CD4-positive, alpha-beta memory T cell (primary cell): Measurements from ENCODE around the gene BATF2. TPM values are rescaled to one million over a fixed set of nuclear protein-coding genes. Genes with fewer than 3 reads are reported as not detected.
A peak's percentile ranks its signal among the peaks of the same experiment; 100 is the strongest.

Experiments
- CTCF ChIA-PET: fragments of 350-600 bp; sonication (Branson Sonifier 250); formaldehyde crosslinking; loops from one replicate; lab custom pipeline; 2021; ENCODE audit warnings: inconsistent platforms; ENCODE audit not compliant: partially characterized antibody; lab: Charles Lee
- POLR2A ChIA-PET: fragments of 350-600 bp; sonication (Branson Sonifier 250); formaldehyde crosslinking; loops from one replicate; lab custom pipeline; 2021; ENCODE audit not compliant: partially characterized antibody; lab: Charles Lee
- DNase-seq, 5 donors: peaks; one replicate each; pipeline versions ENCODE4 v3.0.0 to v3.0.0-alpha.2; 2020 to 2022; ENCODE audit warnings: mixed read lengths in 1 of 5
- H3K27ac ChIP-seq: one replicate; pipeline ENCODE4 v1.7.0; 2013; ENCODE audit warnings: low read depth, low read length
- H3K27me3 ChIP-seq: 2 replicates; pipeline ENCODE4 v1.7.0; 2013; ENCODE audit warnings: mild to moderate bottlenecking, low read length, moderate library complexity; ENCODE audit not compliant: insufficient read depth
- H3K36me3 ChIP-seq: 2 replicates; pipeline ENCODE4 v1.7.0; 2013; ENCODE audit warnings: mild to moderate bottlenecking, low read length, moderate library complexity; ENCODE audit not compliant: insufficient read depth
- H3K4me1 ChIP-seq: 2 replicates; pipeline ENCODE4 v1.7.0; 2013; ENCODE audit warnings: mild to moderate bottlenecking, low read length, moderate library complexity; ENCODE audit not compliant: insufficient read depth
- H3K4me3 ChIP-seq, 2 donors: one replicate each; pipeline ENCODE4 v1.7.0; 2013; ENCODE audit warnings: low read length in 2 of 2, mild to moderate bottlenecking in 1 of 2
- H3K9me3 ChIP-seq, 2 donors: one replicate each; pipeline ENCODE4 v1.7.0; 2013; ENCODE audit warnings: low read length in 2 of 2, control low read depth in 1 of 2; ENCODE audit not compliant: control insufficient read depth in 1 of 2
- H3K27ac Mint-ChIP-seq, 7 donors: one replicate each; pipeline ENCODE4 v1.8.0; 2020 to 2021; ENCODE audit warnings: mixed read lengths in 7 of 7, mild to moderate bottlenecking in 6 of 7, inconsistent platforms in 3 of 7, moderate library complexity in 3 of 7
- H3K27me3 Mint-ChIP-seq, 2 donors: one replicate each; pipeline ENCODE4 v1.8.0; 2020 to 2021; ENCODE audit warnings: mixed read lengths in 2 of 2
- H3K36me3 Mint-ChIP-seq, 2 donors: one replicate each; pipeline ENCODE4 v1.8.0; 2020 to 2021; ENCODE audit warnings: mixed read lengths in 2 of 2, inconsistent platforms in 1 of 2, mild to moderate bottlenecking in 1 of 2
- H3K4me1 Mint-ChIP-seq, 4 donors: one replicate each; pipeline ENCODE4 v1.8.0; 2020 to 2021; ENCODE audit warnings: mixed read lengths in 4 of 4, mild to moderate bottlenecking in 1 of 4
- H3K4me3 Mint-ChIP-seq, 8 donors: one replicate each; pipeline ENCODE4 v1.8.0; 2020 to 2021; ENCODE audit warnings: mixed read lengths in 8 of 8, mild to moderate bottlenecking in 7 of 8, moderate library complexity in 6 of 8, inconsistent platforms in 3 of 8
- H3K9me3 Mint-ChIP-seq, 8 donors: one replicate each; pipeline ENCODE4 v1.8.0; 2020 to 2021; ENCODE audit warnings: mixed read lengths in 8 of 8, mild to moderate bottlenecking in 5 of 8, inconsistent platforms in 3 of 8, moderate library complexity in 1 of 8
- intact Hi-C: fragments of 100-400 bp; cut with micrococcal nuclease; formaldehyde crosslinking; loops from one replicate; pipeline ENCODE4 v1.15.1; 2023
- polyA plus RNA-seq, 2 donors: library from polyadenylated mRNA; unstranded; fragments of 300-500 nt; fragmentation: Illumina TruSeq; gene quantifications; one replicate each; pipeline ENCODE4 v1.2.3, GENCODE V29; 2021
- total RNA-seq, 2 experiments: library from RNA; stranded (reverse); gene quantifications; one replicate each; pipeline ENCODE4 v1.2.3, GENCODE V29; 2021

Gene BATF2
- total and polyA plus RNA-seq, 4 experiments from 2014 or later = 0.17 TPM; not detected in 3

DNA sequence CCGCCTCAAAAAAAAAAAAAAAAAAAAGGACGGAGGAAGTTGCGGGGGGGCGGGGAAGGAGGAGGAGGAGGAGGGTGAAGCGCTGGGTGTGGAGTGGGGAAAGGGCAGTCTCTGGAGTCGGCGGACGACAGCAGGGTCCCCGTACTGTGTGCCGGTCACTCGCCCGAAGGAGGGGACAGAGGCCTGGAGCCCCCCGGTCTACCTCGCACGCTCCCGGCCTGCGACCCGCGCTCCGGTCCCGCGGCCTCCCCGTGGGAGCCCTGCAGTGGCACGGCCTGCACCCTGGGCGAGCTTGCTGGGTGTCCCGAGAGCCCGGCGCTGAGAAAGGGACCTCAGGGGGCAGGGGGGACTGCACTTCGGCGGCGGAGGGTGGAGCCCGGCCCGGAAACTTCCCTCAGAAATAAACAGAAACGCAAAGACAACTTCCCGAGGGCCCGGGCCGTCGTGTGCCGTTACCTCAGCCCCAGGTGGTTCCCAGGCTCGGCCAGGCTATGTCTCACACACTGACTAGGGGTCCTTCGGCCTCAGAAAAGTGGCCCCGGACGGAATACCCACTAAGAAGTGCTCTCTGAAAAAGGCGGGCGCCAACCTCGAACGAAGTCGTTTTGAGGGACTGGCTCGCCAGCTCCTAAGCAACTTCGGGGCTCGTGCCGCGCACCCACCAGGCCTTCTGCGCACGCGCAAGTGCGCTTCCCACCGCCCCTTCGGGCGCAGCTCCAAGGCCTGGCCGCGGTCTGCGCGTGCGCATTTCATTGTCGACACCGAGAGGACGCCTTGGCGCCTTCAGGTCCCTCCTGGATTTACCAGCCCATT, 25.1 kb downstream of the BATF2 start, which contains the start of gene MAJIN:
MAJIN (minus strand) TSS at position 688 of the 813 bp plus-strand sequence. CDS start 12,703 bp downstream, outside the sequence.
- no peaks in the 10 kb centered on the region for H3K36me3 ChIP-seq
- no peaks in the 10 kb centered on the region for H3K27me3 Mint-ChIP-seq
- peak within 1 kb of the TSS; percentile 50 to 90 (median 77) for H3K27ac Mint-ChIP-seq
- intact Hi-C loops = no loop called here
- H3K4me1 ChIP-seq = peaks cover 11% of the 10 kb centered on the region
- peak within 1 kb of the TSS in 1 of 2 donors; percentile 20 for H3K4me3 ChIP-seq
- H3K9me3 ChIP-seq = no peaks in the 10 kb centered on the region
- DNase-seq = peak; percentile 85 to 90 (median 87)
- H3K4me3 Mint-ChIP-seq = peak within 1 kb of the TSS; percentile 73 to 83 (median 75)
- CTCF ChIA-PET = interaction anchor here (0.5 to 1.3 kb wide), 6 partner anchors 41 to 1102 kb away, joined by 3 to 4 read pairs (median 3); partner anchors contain the start of genes PPP2R5B and SNX15
- H3K36me3 Mint-ChIP-seq = no peaks in the 10 kb centered on the region
- peaks cover 7 to 25% (median 18%) of the 10 kb centered on the region in 4 donors for H3K4me1 Mint-ChIP-seq
- no peaks in the 10 kb centered on the region for H3K9me3 Mint-ChIP-seq
- H3K27ac ChIP-seq = peak within 1 kb of the TSS; percentile 15
- H3K27me3 ChIP-seq = no peaks in the 10 kb centered on the region
- POLR2A ChIA-PET = interaction anchor here (0.7 to 1.7 kb wide), 6 partner anchors 13 to 98 kb away, joined by 3 to 6 read pairs (median 4); partner anchors contain the start of genes ARL2, GPHA2 and PPP2R5B

DNA sequence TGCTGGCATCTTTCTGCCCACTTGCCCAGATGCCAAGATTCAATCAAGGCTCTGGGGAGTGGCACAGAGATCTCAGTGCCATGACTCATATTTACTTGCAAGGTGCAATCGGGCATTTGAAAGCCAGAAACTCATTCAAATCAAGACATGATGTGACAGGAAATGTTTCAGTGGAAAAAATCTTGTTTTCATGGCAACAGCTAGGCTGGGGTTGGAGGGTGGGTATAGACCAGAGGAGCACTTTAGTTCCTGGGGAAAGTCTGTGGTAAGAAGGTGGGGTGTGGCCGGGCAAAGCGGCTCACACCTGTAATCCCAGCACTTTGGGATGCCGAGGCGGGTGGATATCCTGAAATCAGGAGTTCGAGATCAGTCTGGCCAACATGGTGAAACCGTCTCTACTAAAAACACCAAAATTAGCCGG, 26.0 kb downstream of the BATF2 start:
- H3K27me3 Mint-ChIP-seq = no peaks in the 10 kb centered on the region
- intact Hi-C loops = no loop called here
- peaks cover 11% of the 10 kb centered on the region for H3K4me1 ChIP-seq
- peak overlapping the region; percentile 45 to 83 (median 73) for H3K4me3 Mint-ChIP-seq
- peaks cover 7 to 25% (median 18%) of the 10 kb centered on the region in 4 donors for H3K4me1 Mint-ChIP-seq
- no peaks in the 10 kb centered on the region for H3K9me3 ChIP-seq
- H3K27me3 ChIP-seq = no peaks in the 10 kb centered on the region
- peak in 2 of 5 donors; percentile 13 to 43 for DNase-seq
- H3K27ac Mint-ChIP-seq = peak overlapping the region; percentile 29 to 89 (median 85)
- H3K9me3 Mint-ChIP-seq = no peaks in the 10 kb centered on the region
- ChIA-PET POLR2A (interaction anchor here (0.7 to 1.0 kb wide), 2 partner anchors 35 to 71 kb away, joined by 3 to 5 read pairs; partner anchors contain the start of gene GPHA2), CTCF (interaction anchor here (0.7 kb wide), 1 partner anchor 342 kb away, joined by 3 read pairs; no protein-coding TSS in a partner anchor)
- H3K4me3 ChIP-seq = no peak overlapping the region
- no peak overlapping the region for H3K27ac ChIP-seq
- no peaks in the 10 kb centered on the region for H3K36me3 ChIP-seq
- no peaks in the 10 kb centered on the region for H3K36me3 Mint-ChIP-seq

- H3K9me3 ChIP-seq = no peaks in the 10 kb centered on the region
- intact Hi-C loops = no loop called here
- Mint-ChIP-seq H3K27me3 (no peaks in the 10 kb centered on the region), H3K4me3 (no peak overlapping the region), H3K27ac (peak overlapping the region in 3 of 7 donors; percentile 9 to 44 (median 31)), H3K4me1 (peaks cover 7 to 25% (median 19%) of the 10 kb centered on the region in 4 donors), H3K36me3 (no peaks in the 10 kb centered on the region), H3K9me3 (no peaks in the 10 kb centered on the region)
- no peak overlapping the region for H3K27ac ChIP-seq
- CTCF ChIA-PET = no interaction called here
- H3K36me3 ChIP-seq = no peaks in the 10 kb centered on the region
- H3K4me3 ChIP-seq = no peak overlapping the region
- no peak for DNase-seq
- H3K27me3 ChIP-seq = no peaks in the 10 kb centered on the region
- POLR2A ChIA-PET = no interaction called here
- H3K4me1 ChIP-seq = peaks cover 11% of the 10 kb centered on the region
Observed at GRCh38 chr11:64969209-64969608, 27.6 kb downstream of the BATF2 start.

- Mint-ChIP-seq H3K9me3 (no peaks in the 10 kb centered on the region), H3K27me3 (peaks cover 0 to 2% of the 10 kb centered on the region in 2 donors), H3K4me1 (peaks cover 7 to 25% (median 18%) of the 10 kb centered on the region in 4 donors), H3K4me3 (no peak overlapping the region), H3K27ac (no peak overlapping the region), H3K36me3 (no peaks in the 10 kb centered on the region)
- Histone ChIP-seq H3K27me3 (no peaks in the 10 kb centered on the region), H3K4me3 (no peak overlapping the region), H3K4me1 (peaks cover 10% of the 10 kb centered on the region), H3K27ac (no peak overlapping the region), H3K9me3 (no peaks in the 10 kb centered on the region), H3K36me3 (no peaks in the 10 kb centered on the region)
- intact Hi-C loops = no loop called here
- DNase-seq = no peak
- ChIA-PET CTCF (interaction anchor here (1.1 kb wide), 1 partner anchor 11 kb away, joined by 3 read pairs; no protein-coding TSS in a partner anchor), POLR2A (no interaction called here)
Observed at GRCh38 chr11:64967375-64967774, 29.4 kb downstream of the BATF2 start.

- CTCF ChIA-PET = no interaction called here
- H3K4me1 ChIP-seq = no peaks in the 10 kb centered on the region
- peaks cover 4 to 7% of the 10 kb centered on the region in 2 donors for H3K27me3 Mint-ChIP-seq
- peaks cover 0 to 5% (median 2%) of the 10 kb centered on the region in 4 donors for H3K4me1 Mint-ChIP-seq
- no peaks in the 10 kb centered on the region for H3K27me3 ChIP-seq
- no peaks in the 10 kb centered on the region for H3K36me3 Mint-ChIP-seq
- intact Hi-C loops = no loop called here
- POLR2A ChIA-PET = no interaction called here
- no peaks in the 10 kb centered on the region for H3K36me3 ChIP-seq
- no peaks in the 10 kb centered on the region for H3K9me3 Mint-ChIP-seq
- H3K4me3 ChIP-seq = no peak overlapping the region
- H3K9me3 ChIP-seq = no peaks in the 10 kb centered on the region
- H3K27ac ChIP-seq = no peak overlapping the region
- no peak overlapping the region for H3K4me3 Mint-ChIP-seq
- H3K27ac Mint-ChIP-seq = no peak overlapping the region
- no peak for DNase-seq
Observed at GRCh38 chr11:64963072-64963631, 33.6 kb downstream of the BATF2 start.

- no peak for DNase-seq
- Mint-ChIP-seq H3K27me3 (peaks cover 4 to 7% of the 10 kb centered on the region in 2 donors), H3K9me3 (no peaks in the 10 kb centered on the region), H3K27ac (no peak overlapping the region), H3K36me3 (no peaks in the 10 kb centered on the region), H3K4me3 (no peak overlapping the region), H3K4me1 (peaks cover 0 to 1% (median 0%) of the 10 kb centered on the region in 4 donors)
- intact Hi-C loops = no loop called here
- ChIA-PET POLR2A (interaction anchor here (0.7 kb wide), 1 partner anchor 40 kb away, joined by 3 read pairs; no protein-coding TSS in a partner anchor), CTCF (no interaction called here)
- Histone ChIP-seq H3K4me3 (no peak overlapping the region), H3K4me1 (no peaks in the 10 kb centered on the region), H3K36me3 (no peaks in the 10 kb centered on the region), H3K27me3 (no peaks in the 10 kb centered on the region), H3K9me3 (no peaks in the 10 kb centered on the region), H3K27ac (no peak overlapping the region)
Observed at GRCh38 chr11:64960719-64961118, 36.1 kb downstream of the BATF2 start.

GRCh38 chr11:64959498-64959897, 37.3 kb downstream of the BATF2 start:
- CTCF ChIA-PET = no interaction called here

More at GRCh38 chr11:64959498-64959897, 37.3 kb downstream of the BATF2 start:
- Mint-ChIP-seq H3K27ac (no peak overlapping the region), H3K4me3 (no peak overlapping the region), H3K9me3 (no peaks in the 10 kb centered on the region), H3K36me3 (no peaks in the 10 kb centered on the region), H3K4me1 (no peaks in the 10 kb centered on the region), H3K27me3 (peaks cover 4 to 7% of the 10 kb centered on the region in 2 donors)
- intact Hi-C loops = no loop called here
- Histone ChIP-seq H3K27ac (no peak overlapping the region), H3K36me3 (no peaks in the 10 kb centered on the region), H3K27me3 (no peaks in the 10 kb centered on the region), H3K4me3 (no peak overlapping the region), H3K4me1 (no peaks in the 10 kb centered on the region), H3K9me3 (no peaks in the 10 kb centered on the region)
- POLR2A ChIA-PET = no interaction called here
- no peak for DNase-seq
